GM18868 (cell line): ENCODE results near the gene SLC16A6.
"Not testable (repeated sequence)": the region's sequence is repeated elsewhere in the genome, so short reads cannot be mapped to it uniquely, and the experiment has no call there.

Experiments used
- ATAC-seq: cut with Tn5 transposase; IDR thresholded peaks from one replicate; pipeline ENCODE4 v1.9.1; 2021; ENCODE audit warnings: mild to moderate bottlenecking, moderate library complexity; ENCODE audit not compliant: unreplicated experiment

The SLC16A6 gene

GRCh38 chr17:68290955-68291835 is at the start of gene SLC16A6, which contains the start of gene ARSG:
TSS of gene SLC16A6 (minus strand) at chr17:68291127. CDS start at chr17:68278320, 12,807 bp downstream.
TSS of gene ARSG (plus strand) at chr17:68291495. CDS start at chr17:68307494, 15,999 bp downstream.
- ATAC-seq: peak; percentile 43

DNA sequence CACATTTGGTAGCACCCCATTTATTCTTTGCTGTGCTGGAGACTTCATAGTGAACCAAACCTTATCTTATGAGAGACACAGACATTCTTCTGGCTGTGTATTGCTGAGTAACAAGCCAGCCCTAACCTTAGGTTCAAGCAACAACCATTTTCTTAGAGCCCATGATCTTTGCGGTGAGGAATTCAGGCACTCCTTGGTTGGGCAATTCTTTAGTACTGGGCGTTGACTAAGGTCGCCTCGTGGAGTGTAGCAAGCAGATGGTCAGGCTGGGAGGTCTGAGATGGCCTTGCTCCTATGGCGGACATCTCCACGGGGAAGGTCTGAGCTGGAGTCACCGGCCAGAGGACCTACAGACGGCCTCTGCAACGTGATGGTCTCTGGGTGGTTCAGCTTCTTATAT is 43.5 kb upstream of the SLC16A6 start:
- no peak for ATAC-seq

- ATAC-seq: not testable (repeated sequence)
Measured at GRCh38 chr17:68331932-68332331, 41.0 kb upstream of the SLC16A6 start.

- no peak for ATAC-seq
Measured at GRCh38 chr17:68329331-68329730, 38.4 kb upstream of the SLC16A6 start.

GRCh38 chr17:68328676-68329075 is 37.7 kb upstream of the SLC16A6 start:
- ATAC-seq: no peak

GRCh38 chr17:68327823-68328557 is 37.1 kb upstream of the SLC16A6 start:
- no peak for ATAC-seq

DNA sequence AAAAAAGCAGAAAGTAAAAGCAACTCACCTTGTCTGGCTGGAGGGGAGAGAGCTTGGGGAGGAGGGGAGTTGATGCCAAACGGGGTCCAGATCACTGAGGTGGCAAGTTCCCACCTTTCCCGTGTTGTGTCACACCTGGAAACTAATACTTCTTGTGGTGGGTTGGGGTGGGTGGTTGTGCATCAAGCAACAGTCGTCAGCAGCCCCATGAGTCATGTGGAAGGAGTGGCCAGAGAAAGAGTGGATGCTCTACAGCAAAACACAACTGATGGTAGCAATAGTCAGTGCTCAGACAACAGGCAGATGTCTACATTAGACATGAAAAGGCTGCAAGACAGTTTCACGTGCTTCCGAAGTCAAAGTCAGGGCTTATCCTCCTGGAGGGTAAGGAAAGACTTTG is 35.8 kb upstream of the SLC16A6 start:
- no peak for ATAC-seq

DNA sequence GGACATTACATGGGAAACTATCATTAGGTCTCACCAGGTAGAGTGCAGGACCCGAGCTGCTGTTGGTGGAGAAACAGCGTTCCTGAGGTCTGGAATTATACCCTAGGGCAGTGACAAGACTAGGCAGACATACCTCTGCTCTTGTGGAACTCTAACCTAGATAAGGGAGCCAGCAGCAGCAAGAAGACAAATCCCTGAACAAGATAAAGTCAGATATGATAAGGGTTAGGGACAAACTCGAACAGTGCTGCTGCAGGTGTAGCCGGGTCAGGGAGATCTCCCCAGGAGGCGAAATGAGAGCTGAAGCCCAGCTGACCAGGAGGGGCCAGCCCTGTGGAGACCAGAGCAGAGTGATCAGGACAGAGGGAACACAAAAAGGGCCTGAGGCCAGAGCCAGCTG is 35.0 kb upstream of the SLC16A6 start:
- no peak for ATAC-seq

GRCh38 chr17:68324654-68325336 is 33.9 kb upstream of the SLC16A6 start:
- no peak for ATAC-seq

DNA sequence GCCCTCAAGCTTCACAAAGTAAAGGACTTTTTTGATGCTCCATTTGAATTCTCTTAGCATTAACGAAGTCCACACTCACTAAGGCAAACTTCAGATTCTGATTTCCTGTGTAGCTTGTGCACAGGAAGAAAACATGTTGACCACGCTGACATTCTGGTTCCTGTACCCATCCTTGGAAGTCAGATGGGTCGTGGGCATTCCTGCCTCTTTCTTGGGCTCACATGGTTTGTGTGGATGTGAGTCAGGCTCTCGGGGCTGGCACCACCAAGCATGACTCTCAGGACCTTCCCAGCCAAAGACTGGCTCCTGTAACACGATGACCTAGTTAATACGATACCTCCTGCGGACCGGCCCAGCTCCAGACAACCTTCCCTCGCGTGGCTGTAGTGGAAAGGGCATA is 33.2 kb upstream of the SLC16A6 start:
- no peak for ATAC-seq

GRCh38 chr17:68322630-68323029 is 31.7 kb upstream of the SLC16A6 start:
- ATAC-seq: no peak

DNA sequence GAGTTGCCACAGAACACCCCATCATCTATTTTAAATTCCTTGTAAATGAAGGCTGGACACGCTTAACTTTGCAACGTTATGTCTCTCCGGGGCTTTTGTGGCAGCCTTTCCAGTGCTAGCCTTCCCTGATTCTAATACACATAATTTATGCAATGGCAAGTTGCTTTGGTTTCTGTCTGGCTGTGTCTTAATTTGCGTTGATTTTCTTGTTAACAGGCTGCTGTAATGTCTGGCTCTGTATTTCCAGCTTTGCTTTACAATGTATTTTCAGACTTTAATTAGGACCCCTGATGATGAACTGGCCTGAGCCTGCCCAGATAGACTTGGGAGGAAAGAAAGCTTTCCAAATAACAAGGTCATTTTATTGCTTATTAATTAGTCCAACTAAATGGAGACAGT is 30.6 kb upstream of the SLC16A6 start:
- ATAC-seq: no peak

DNA sequence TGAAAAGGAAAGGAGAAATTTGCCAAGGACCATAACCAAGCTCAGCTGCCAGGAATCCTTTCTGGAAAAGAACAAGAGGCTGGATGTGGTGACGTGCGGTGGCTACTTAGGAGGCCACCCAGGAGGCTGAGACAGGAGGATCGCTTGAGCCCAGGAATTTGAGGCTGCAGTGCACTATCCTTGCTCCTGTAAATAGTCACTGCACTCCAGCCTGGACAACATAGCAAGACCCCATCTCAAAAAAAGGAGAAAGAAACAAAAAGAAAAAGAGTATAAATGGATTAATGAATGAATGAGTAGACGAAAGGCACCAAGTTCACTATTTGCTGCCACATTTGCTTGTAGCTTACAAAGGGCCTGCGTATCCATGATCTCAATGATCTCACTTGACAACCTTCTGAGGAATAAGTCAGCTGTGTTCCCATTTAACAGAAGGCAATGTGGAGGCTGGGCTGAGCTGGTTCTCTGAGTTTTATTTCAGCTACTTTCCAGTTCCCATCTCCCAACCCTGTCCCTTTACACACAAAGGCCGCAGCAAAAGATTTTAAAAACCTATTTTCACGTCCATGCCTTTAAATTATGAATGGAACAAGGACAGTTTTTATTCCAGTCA is 30.1 kb upstream of the SLC16A6 start:
- no peak for ATAC-seq

DNA sequence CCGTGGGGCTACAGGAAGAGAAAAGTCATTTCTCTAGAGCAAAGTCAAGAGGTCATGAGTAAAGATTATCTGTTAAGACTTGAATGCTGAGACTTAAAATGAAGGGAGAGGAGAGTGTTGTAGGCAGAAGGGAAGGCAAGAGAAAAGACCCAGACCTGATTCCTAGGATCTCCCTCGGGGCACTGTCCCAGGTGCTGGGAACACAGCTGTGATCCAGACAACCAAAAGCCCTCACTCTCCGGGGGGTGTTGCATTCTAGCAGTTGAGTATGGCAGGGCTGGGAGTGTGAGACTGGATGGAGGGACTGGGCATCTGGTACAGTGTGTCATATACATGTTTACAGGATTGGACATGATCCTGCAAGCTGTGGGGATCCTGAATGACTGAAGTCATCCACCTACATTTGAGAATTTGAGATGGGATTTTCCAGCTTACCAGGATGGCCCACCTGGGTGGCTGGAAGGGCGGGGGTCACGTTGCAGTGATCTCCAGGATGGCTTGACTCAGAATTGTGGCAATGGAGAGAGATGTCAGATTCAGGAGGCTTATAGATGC is 29.5 kb upstream of the SLC16A6 start:
- no peak for ATAC-seq

- ATAC-seq: peak; percentile 54
Measured at GRCh38 chr17:68319410-68320162, 28.7 kb upstream of the SLC16A6 start.

- peak; percentile 51 for ATAC-seq
Measured at GRCh38 chr17:68318103-68318991, 27.4 kb upstream of the SLC16A6 start.

GRCh38 chr17:68317458-68317857 is 26.5 kb upstream of the SLC16A6 start:
- ATAC-seq: no peak

DNA sequence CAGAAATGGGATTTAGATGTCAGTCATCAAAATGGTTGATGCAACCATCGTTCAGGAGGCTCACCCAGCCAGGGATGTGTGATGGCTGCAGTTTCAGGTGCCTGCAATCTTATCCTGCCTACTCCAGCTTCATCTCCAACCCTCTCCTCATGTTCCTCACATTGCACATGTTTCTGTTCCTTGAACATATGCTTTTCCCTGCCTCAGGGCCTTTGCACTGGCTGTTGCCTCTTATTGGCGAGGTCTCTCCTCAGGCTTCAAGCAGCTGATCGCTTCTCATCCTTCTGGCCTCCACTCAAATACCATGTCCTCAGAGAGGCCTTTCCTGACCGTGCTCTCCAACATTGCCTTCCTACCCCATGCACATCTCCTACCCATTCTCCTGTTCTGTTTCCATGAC is 25.0 kb upstream of the SLC16A6 start:
- ATAC-seq: no peak
